ENCODE measurements around the gene ADARB2.
"Not testable (repeated sequence)": the region's sequence is repeated elsewhere in the genome, so short reads cannot be mapped to it uniquely, and the experiment has no call there.

Gene ADARB2

DNA sequence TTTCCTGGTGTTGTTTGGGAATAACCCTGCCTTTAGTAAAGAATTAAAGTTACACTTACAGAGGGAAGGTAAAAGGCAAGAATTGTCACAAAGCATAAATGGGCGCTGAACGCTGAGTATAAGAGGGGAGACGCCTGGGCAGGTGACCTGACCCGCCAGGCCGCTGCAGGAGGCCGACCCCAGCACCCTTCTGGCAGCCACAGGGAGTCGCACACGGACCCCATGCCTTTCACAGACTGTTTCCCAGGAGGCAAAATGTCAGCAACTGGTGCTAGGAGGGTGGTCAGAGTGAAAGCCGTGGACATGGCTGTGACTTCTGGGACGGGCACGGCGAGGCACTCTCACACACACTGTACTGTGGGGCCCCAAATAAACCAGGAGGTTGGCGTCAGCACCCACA, 392.9 kb downstream of the ADARB2 start:
- Histone ChIP-seq H3K9me3 (ENCODE audit: control insufficient read depth, insufficient read depth, low read length) (no peaks in the 10 kb centered on the region), H3K36me3 (ENCODE audit: insufficient read depth, low read length) (no peaks in the 10 kb centered on the region), H3K4me1 (ENCODE audit: insufficient read depth, low read length) (peaks cover 12% of the 10 kb centered on the region; the same call in 1 of the 2 replicates), H3K9ac (ENCODE audit: low read depth, low read length) (no peak overlapping the region)

GRCh38 chr10:1343176-1343575, 394.1 kb downstream of the ADARB2 start:
- H3K4me1 ChIP-seq (ENCODE audit: insufficient read depth, low read length), result peaks cover 4% of the 10 kb centered on the region; the same call in 1 of the 2 replicates
- no peak overlapping the region for H3K9ac ChIP-seq (ENCODE audit: low read depth, low read length)
- H3K36me3 ChIP-seq (ENCODE audit: insufficient read depth, low read length), result no peaks in the 10 kb centered on the region
- no peaks in the 10 kb centered on the region for H3K9me3 ChIP-seq (ENCODE audit: control insufficient read depth, insufficient read depth, low read length)

DNA sequence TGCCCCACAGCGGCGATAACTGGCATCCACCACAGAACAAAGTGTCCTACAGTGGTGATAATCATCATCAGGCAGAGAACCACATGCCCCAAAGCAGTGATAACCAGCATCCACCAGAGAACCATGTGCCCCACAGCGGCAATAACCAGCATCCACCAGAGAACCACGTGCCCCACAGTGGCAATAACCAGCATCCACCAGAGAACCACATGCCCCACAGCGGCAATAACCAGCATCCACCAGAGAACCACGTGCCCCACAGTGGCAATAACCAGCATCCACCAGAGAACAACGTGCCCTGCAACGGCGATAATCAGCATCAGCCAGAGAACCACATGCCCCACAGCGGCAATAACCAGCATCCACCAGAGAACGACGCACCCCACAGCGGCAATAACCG, 396.3 kb downstream of the ADARB2 start:
- not testable (repeated sequence) for H3K36me3 ChIP-seq (ENCODE audit: insufficient read depth, low read length); H3K4me1 ChIP-seq (ENCODE audit: insufficient read depth, low read length); H3K9me3 ChIP-seq (ENCODE audit: control insufficient read depth, insufficient read depth, low read length); H3K9ac ChIP-seq (ENCODE audit: low read depth, low read length)

DNA sequence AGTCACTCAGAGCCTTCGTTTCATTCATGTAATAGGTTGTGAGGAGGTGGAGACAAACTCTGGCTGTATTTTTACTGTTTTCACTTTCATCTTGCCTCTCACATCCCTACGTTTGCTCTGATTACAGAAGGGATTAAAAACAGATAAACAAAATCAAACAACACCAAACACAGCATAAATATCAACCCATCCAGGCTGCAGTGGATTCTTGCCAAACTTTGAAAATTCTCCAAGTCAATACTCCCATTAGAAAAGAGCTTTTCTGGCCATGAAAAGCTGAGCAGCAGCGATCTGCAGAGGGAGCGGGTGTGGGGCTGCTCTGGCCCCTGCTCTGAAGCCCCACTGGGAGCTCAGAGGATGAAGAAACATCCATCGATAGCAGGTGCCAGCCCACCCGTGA, 397.9 kb downstream of the ADARB2 start:
- no peaks in the 10 kb centered on the region for H3K36me3 ChIP-seq (ENCODE audit: insufficient read depth, low read length)
- no peaks in the 10 kb centered on the region for H3K9me3 ChIP-seq (ENCODE audit: control insufficient read depth, insufficient read depth, low read length)
- H3K4me1 ChIP-seq (ENCODE audit: insufficient read depth, low read length), result peaks cover 12% of the 10 kb centered on the region; the same call in 1 of the 2 replicates
- no peak overlapping the region for H3K9ac ChIP-seq (ENCODE audit: low read depth, low read length)

- peaks cover 12% of the 10 kb centered on the region; the same call in 1 of the 2 replicates for H3K4me1 ChIP-seq (ENCODE audit: insufficient read depth, low read length)
- no peak overlapping the region for H3K9ac ChIP-seq (ENCODE audit: low read depth, low read length)
- no peaks in the 10 kb centered on the region for H3K36me3 ChIP-seq (ENCODE audit: insufficient read depth, low read length)
- H3K9me3 ChIP-seq (ENCODE audit: control insufficient read depth, insufficient read depth, low read length), result no peaks in the 10 kb centered on the region
These were observed 401.7 kb downstream of the ADARB2 start for GRCh38 chr10:1335642-1336041.

DNA sequence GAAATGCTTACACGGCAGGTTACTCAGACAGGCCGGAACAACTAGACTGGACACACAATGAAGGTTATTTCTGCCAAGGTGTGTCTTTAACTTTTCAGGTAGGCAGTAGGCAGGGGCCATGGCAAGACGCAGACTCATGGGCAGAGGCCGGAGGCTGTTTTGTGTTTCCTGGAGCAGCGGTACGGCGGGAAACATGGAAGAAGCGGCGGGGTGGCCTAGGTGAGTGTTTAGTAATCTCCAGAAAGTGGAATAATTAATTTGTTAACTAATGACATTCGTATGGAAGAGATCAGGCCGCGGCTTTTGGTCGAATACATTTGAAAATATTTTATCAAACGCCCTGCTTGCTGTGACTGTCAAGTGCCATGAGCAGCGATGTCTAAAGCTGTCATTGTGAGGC, 403.3 kb downstream of the ADARB2 start:
- Histone ChIP-seq H3K9ac (ENCODE audit: low read depth, low read length) (no peak overlapping the region), H3K36me3 (ENCODE audit: insufficient read depth, low read length) (no peaks in the 10 kb centered on the region), H3K9me3 (ENCODE audit: control insufficient read depth, insufficient read depth, low read length) (no peaks in the 10 kb centered on the region), H3K4me1 (ENCODE audit: insufficient read depth, low read length) (peaks cover 12% of the 10 kb centered on the region; the same call in 1 of the 2 replicates)

- Histone ChIP-seq H3K4me1 (ENCODE audit: insufficient read depth, low read length) (peaks cover 12% of the 10 kb centered on the region; the same call in 1 of the 2 replicates), H3K36me3 (ENCODE audit: insufficient read depth, low read length) (no peaks in the 10 kb centered on the region), H3K9ac (ENCODE audit: low read depth, low read length) (no peak overlapping the region), H3K9me3 (ENCODE audit: control insufficient read depth, insufficient read depth, low read length) (peaks cover 4% of the 10 kb centered on the region; the same call in 1 of the 2 replicates)
These were observed 405.8 kb downstream of the ADARB2 start for GRCh38 chr10:1331560-1331959.

GRCh38 chr10:1329622-1330021, 407.7 kb downstream of the ADARB2 start:
- H3K4me1 ChIP-seq (ENCODE audit: insufficient read depth, low read length), result no peaks in the 10 kb centered on the region
- H3K9ac ChIP-seq (ENCODE audit: low read depth, low read length), result no peak overlapping the region
- peaks cover 4% of the 10 kb centered on the region; the same call in 1 of the 2 replicates for H3K9me3 ChIP-seq (ENCODE audit: control insufficient read depth, insufficient read depth, low read length)
- H3K36me3 ChIP-seq (ENCODE audit: insufficient read depth, low read length), result no peaks in the 10 kb centered on the region

GRCh38 chr10:1328981-1329614, 408.2 kb downstream of the ADARB2 start:
- H3K4me1 ChIP-seq (ENCODE audit: insufficient read depth, low read length), result no peaks in the 10 kb centered on the region
- H3K9ac ChIP-seq (ENCODE audit: low read depth, low read length), result no peak overlapping the region
- H3K36me3 ChIP-seq (ENCODE audit: insufficient read depth, low read length), result no peaks in the 10 kb centered on the region
- H3K9me3 ChIP-seq (ENCODE audit: control insufficient read depth, insufficient read depth, low read length), result peaks cover 4% of the 10 kb centered on the region; the same call in 1 of the 2 replicates

DNA sequence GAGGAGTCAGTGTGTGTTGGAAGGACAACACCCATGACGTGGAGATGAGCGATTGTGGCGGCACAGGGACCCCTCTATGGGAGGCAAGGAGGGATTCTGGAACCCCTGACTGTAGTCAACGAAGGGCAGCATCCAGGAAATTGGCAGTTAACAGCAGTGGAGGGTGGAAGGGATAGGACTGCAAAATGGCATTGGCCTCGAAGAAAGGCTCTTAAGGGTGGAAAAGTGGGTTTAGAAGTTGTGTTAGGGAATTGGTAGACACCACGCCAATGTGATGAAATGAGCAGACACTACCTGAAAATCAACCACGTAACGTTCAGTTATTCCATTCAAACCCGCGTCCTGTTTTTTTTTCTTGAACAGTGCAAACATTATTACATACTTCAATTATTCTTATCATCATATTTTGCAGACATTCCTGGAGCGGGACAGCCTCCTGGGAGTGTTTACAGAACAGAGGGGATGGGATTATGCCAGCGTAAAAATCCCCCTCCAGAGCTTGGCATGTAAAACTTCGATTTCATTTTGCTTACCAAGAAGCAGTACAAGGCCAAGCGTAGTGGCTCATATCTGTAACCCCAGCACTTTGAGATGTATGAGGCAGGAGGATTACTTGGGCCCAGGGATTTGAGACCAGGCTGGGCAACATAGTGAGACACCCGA, 409.0 kb downstream of the ADARB2 start:
- Histone ChIP-seq H3K36me3 (ENCODE audit: insufficient read depth, low read length) (no peaks in the 10 kb centered on the region), H3K9me3 (ENCODE audit: control insufficient read depth, insufficient read depth, low read length) (peaks cover 4% of the 10 kb centered on the region; the same call in 1 of the 2 replicates), H3K9ac (ENCODE audit: low read depth, low read length) (no peak overlapping the region), H3K4me1 (ENCODE audit: insufficient read depth, low read length) (no peaks in the 10 kb centered on the region)

DNA sequence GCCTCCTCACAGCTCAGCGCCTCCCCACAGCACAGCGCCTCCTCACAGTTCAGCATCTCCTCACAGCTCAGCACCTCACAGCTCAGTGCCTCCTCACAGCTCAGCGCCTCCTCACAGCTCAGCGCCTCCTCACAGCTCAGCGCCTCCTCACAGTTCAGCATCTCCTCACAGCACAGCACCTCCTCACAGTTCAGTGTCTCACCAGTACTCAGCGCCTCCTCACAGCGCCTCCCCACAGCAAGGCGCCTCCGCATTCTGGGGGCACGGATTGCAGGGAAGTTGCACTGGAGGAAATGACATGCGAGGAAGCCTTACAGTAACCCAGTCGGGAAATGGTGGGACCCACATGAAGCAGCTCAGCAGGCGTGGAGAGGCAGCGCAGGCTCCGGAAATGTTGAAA, 409.6 kb downstream of the ADARB2 start:
- Histone ChIP-seq H3K36me3 (ENCODE audit: insufficient read depth, low read length) (no peaks in the 10 kb centered on the region), H3K9me3 (ENCODE audit: control insufficient read depth, insufficient read depth, low read length) (peaks cover 4% of the 10 kb centered on the region; the same call in 1 of the 2 replicates), H3K4me1 (ENCODE audit: insufficient read depth, low read length) (no peaks in the 10 kb centered on the region), H3K9ac (ENCODE audit: low read depth, low read length) (no peak overlapping the region)

- H3K36me3 ChIP-seq (ENCODE audit: insufficient read depth, low read length); H3K9me3 ChIP-seq (ENCODE audit: control insufficient read depth, insufficient read depth, low read length); H3K9ac ChIP-seq (ENCODE audit: low read depth, low read length); H3K4me1 ChIP-seq (ENCODE audit: insufficient read depth, low read length): not testable (repeated sequence)
These were observed 410.8 kb downstream of the ADARB2 start for GRCh38 chr10:1326514-1326913.

- H3K36me3 ChIP-seq (ENCODE audit: insufficient read depth, low read length), result no peaks in the 10 kb centered on the region
- no peak overlapping the region for H3K9ac ChIP-seq (ENCODE audit: low read depth, low read length)
These were observed 412.4 kb downstream of the ADARB2 start for GRCh38 chr10:1324903-1325302.

GRCh38 chr10:1323951-1324350, 413.4 kb downstream of the ADARB2 start:
- H3K4me1 ChIP-seq (ENCODE audit: insufficient read depth, low read length), result no peaks in the 10 kb centered on the region
- no peak overlapping the region for H3K9ac ChIP-seq (ENCODE audit: low read depth, low read length)
- H3K36me3 ChIP-seq (ENCODE audit: insufficient read depth, low read length), result no peaks in the 10 kb centered on the region
- peaks cover 4% of the 10 kb centered on the region; the same call in 1 of the 2 replicates for H3K9me3 ChIP-seq (ENCODE audit: control insufficient read depth, insufficient read depth, low read length)

More at GRCh38 chr10:1324903-1325302, 412.4 kb downstream of the ADARB2 start:
- peaks cover 4% of the 10 kb centered on the region; the same call in 1 of the 2 replicates for H3K9me3 ChIP-seq (ENCODE audit: control insufficient read depth, insufficient read depth, low read length)
- H3K4me1 ChIP-seq (ENCODE audit: insufficient read depth, low read length), result no peaks in the 10 kb centered on the region

DNA sequence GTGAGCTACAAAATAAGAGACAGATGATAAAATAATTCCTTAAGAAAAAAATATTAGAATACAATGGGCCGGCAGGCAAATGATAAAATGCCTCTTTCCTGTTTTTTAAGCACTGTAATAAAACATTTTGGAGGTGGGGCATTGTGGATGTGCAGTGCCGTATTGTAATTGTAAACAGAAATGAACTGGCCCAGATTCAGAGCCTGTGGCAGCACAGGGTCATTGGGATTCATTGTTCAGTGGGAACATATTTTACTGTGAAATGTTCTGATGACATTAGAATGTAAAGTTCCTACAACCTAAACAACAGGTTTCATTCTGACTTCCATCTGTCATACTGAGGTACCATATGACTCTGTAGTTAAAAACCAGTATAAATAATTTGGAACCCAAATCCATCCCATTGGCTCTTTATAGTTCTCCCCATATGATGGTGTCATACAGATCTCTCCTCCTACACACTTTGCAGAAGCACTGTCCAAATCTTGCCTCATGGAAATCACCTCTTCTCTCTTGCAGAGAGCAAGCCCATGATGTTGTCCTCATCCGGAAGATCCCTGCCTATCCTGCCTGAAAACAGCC, 416.5 kb downstream of the ADARB2 start:
- H3K9me3 ChIP-seq (ENCODE audit: control insufficient read depth, insufficient read depth, low read length), result no peaks in the 10 kb centered on the region; the same call in 1 of the 2 replicates
- H3K4me1 ChIP-seq (ENCODE audit: insufficient read depth, low read length), result no peaks in the 10 kb centered on the region
- no peak overlapping the region for H3K9ac ChIP-seq (ENCODE audit: low read depth, low read length)

More for the DNA sequence above, 416.5 kb downstream of the ADARB2 start:
- H3K36me3 ChIP-seq (ENCODE audit: insufficient read depth, low read length), result no peaks in the 10 kb centered on the region

All from ES-I3 (cell line).